ENCODE measurements around the gene HAUS3. TPM values are rescaled to one million over a fixed set of nuclear protein-coding genes. Genes with fewer than 3 reads are reported as not detected.

HAUS3 gene
- total RNA-seq, 1 experiment from 2014 or later: 11.2 TPM

DNA sequence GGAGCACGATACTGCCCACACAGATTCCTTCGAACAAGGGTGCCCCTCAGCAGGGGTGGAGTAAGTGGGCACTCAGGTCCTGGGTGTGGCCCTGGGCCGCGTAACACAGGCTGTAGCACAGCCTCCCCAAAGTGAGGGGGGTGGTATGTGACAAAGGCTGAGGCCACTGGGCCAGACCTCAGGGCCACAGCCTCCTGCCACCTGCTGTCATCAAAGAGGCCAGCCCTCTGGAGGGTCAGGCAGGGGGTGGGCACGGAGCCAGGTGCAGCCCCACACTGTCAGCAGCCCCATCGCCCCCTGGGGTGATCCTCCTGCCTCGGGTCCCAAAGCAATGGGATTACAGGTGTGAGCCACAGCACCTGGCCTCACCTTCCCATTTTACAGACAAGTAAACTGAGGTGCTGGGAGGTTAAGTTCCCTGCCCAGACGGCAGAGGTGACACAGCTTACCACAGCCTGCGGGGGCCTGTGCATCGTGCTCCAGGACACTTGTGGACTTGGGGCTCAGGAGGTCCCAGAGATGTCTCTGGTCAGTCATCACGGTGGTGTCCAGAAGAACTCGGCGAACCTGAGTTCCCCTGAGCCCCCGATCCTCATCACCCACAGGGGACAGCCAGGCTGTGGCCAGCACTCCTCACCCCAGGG is 47.5 kb upstream of the HAUS3 start:
- H3K27ac ChIP-seq (ENCODE audit: low read length): no peak overlapping the region
- H3K4me3 ChIP-seq (ENCODE audit: low read depth in 2 of 2, low read length in 2 of 2): no peak overlapping the region
- no peaks in the 10 kb centered on the region for H3K36me3 ChIP-seq (ENCODE audit: control insufficient read depth, insufficient read depth, low read length)
- no peaks in the 10 kb centered on the region for H3K9me3 ChIP-seq (ENCODE audit: control insufficient read depth, insufficient read depth, low read depth, low read length)
- no TSS peak for BruUV-seq (replicated peaks)
- POLR2A ChIA-PET: no interaction called here
- TF ChIP-seq, protein P1, sequence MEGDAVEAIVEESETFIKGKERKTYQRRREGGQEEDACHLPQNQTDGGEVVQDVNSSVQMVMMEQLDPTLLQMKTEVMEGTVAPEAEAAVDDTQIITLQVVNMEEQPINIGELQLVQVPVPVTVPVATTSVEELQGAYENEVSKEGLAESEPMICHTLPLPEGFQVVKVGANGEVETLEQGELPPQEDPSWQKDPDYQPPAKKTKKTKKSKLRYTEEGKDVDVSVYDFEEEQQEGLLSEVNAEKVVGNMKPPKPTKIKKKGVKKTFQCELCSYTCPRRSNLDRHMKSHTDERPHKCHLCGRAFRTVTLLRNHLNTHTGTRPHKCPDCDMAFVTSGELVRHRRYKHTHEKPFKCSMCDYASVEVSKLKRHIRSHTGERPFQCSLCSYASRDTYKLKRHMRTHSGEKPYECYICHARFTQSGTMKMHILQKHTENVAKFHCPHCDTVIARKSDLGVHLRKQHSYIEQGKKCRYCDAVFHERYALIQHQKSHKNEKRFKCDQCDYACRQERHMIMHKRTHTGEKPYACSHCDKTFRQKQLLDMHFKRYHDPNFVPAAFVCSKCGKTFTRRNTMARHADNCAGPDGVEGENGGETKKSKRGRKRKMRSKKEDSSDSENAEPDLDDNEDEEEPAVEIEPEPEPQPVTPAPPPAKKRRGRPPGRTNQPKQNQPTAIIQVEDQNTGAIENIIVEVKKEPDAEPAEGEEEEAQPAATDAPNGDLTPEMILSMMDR (IDR thresholded peaks at IDR 0.05): no peak
- TF ChIP-seq POLR2AphosphoS5 (IDR thresholded peaks at IDR 0.05; ENCODE audit: low read depth, low read length): no peak
- TF ChIP-seq SIN3A (IDR thresholded peaks at IDR 0.05; ENCODE audit: borderline replicate concordance, insufficient read depth, low read depth, low read length): no peak
- TF ChIP-seq, protein P2, sequence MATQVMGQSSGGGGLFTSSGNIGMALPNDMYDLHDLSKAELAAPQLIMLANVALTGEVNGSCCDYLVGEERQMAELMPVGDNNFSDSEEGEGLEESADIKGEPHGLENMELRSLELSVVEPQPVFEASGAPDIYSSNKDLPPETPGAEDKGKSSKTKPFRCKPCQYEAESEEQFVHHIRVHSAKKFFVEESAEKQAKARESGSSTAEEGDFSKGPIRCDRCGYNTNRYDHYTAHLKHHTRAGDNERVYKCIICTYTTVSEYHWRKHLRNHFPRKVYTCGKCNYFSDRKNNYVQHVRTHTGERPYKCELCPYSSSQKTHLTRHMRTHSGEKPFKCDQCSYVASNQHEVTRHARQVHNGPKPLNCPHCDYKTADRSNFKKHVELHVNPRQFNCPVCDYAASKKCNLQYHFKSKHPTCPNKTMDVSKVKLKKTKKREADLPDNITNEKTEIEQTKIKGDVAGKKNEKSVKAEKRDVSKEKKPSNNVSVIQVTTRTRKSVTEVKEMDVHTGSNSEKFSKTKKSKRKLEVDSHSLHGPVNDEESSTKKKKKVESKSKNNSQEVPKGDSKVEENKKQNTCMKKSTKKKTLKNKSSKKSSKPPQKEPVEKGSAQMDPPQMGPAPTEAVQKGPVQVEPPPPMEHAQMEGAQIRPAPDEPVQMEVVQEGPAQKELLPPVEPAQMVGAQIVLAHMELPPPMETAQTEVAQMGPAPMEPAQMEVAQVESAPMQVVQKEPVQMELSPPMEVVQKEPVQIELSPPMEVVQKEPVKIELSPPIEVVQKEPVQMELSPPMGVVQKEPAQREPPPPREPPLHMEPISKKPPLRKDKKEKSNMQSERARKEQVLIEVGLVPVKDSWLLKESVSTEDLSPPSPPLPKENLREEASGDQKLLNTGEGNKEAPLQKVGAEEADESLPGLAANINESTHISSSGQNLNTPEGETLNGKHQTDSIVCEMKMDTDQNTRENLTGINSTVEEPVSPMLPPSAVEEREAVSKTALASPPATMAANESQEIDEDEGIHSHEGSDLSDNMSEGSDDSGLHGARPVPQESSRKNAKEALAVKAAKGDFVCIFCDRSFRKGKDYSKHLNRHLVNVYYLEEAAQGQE (IDR thresholded peaks at IDR 0.05; ENCODE audit: insufficient read depth in 1 of 2, low read depth in 2 of 2, low read length in 1 of 2): no peak
- TF ChIP-seq TCF7L2 (IDR thresholded peaks at IDR 0.05; ENCODE audit: low read depth, low read length): no peak
- DNase-seq (ENCODE audit: low read depth, low spot score): no peak
- no peaks in the 10 kb centered on the region for H3K27me3 ChIP-seq (ENCODE audit: control insufficient read depth, insufficient read depth, low read length)
- in situ Hi-C loops (cut with HindIII; ENCODE audit: low pct_unique_long_range_greater_than_20kb, low sequenced_read_pairs): no loop called here
- intact Hi-C loops (cut with micrococcal nuclease; ENCODE audit: unreplicated experiment): no loop called here
- ATAC-seq: no peak
- CTCF ChIA-PET: no interaction called here
- H3K4me1 ChIP-seq (ENCODE audit: control insufficient read depth, insufficient read depth, low read length): no peaks in the 10 kb centered on the region

DNA sequence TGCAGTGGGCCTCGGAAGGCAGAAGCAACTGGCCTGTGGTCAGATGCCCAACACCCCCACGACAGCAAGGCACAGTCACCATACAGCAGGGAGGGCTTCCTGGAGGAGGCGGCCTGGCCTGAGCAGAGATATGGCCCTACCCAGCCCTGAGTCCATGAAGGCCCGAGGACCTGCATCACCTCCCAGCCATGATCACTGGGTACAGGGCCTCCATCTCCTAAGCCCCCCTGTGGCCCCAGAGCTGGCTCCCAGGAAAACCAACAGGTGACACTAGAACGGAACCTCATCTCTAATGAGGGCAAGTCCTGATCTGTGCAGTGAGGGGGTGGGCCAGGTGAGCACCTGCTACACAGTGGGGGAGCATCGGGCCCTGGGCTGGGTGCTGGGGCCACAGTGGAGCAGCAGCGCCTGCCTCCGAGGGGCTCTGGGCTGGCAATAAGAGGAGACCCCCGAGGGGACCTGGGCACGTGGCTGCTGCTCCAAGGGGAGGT is 46.2 kb upstream of the HAUS3 start:
- Histone ChIP-seq H3K36me3 (ENCODE audit: control insufficient read depth, insufficient read depth, low read length) (no peaks in the 10 kb centered on the region), H3K27ac (ENCODE audit: low read length) (no peak overlapping the region), H3K27me3 (ENCODE audit: control insufficient read depth, insufficient read depth, low read length) (no peaks in the 10 kb centered on the region), H3K9me3 (ENCODE audit: control insufficient read depth, insufficient read depth, low read depth, low read length) (no peaks in the 10 kb centered on the region), H3K4me1 (ENCODE audit: control insufficient read depth, insufficient read depth, low read length) (no peaks in the 10 kb centered on the region), H3K4me3 (ENCODE audit: low read depth in 2 of 2, low read length in 2 of 2) (no peak overlapping the region)
- POLR2A ChIA-PET: no interaction called here
- in situ Hi-C loops (cut with HindIII; ENCODE audit: low pct_unique_long_range_greater_than_20kb, low sequenced_read_pairs) (no loop called here), intact Hi-C loops (cut with micrococcal nuclease; ENCODE audit: unreplicated experiment) (no loop called here)
- no peak for TF ChIP-seq SIN3A (IDR thresholded peaks at IDR 0.05; ENCODE audit: borderline replicate concordance, insufficient read depth, low read depth, low read length)
- no peak for TF ChIP-seq TCF7L2 (IDR thresholded peaks at IDR 0.05; ENCODE audit: low read depth, low read length)
- no peak for TF ChIP-seq POLR2AphosphoS5 (IDR thresholded peaks at IDR 0.05; ENCODE audit: low read depth, low read length)
- TF ChIP-seq, protein P1 (IDR thresholded peaks at IDR 0.05): no peak
- TF ChIP-seq, protein P2 (IDR thresholded peaks at IDR 0.05; ENCODE audit: insufficient read depth in 1 of 2, low read depth in 2 of 2, low read length in 1 of 2): no peak
- no peak for ATAC-seq
- BruUV-seq (replicated peaks): no TSS peak
- DNase-seq (ENCODE audit: low read depth, low spot score): no peak
- CTCF ChIA-PET: no interaction called here
